HuH-7.5 (cell line): ENCODE data around the gene SLBP.

Experiments used
- DNase-seq: peaks from one replicate; pipeline ENCODE4 v3.0.0; 2011; ENCODE audit warnings: low spot score

The SLBP gene

DNA sequence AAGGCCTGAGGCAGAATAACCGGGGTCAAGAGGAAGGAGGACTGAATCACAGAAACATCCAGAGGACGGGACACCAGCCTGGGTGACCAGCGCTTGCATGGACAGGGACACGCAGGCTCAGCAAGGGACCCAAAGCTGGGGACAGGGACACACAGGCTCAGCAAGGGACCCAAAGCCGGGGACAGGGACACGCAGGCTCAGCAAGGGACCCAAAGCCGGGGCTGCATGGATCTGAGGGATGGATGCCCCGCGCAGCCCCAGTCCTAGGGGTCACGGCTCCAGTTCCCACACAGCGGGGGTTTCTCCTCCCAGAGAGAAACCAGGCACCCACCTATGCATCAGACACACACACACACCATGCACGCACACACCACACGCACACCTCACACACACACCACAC, 60.5 kb downstream of the SLBP start:
- DNase-seq, result no peak

DNA sequence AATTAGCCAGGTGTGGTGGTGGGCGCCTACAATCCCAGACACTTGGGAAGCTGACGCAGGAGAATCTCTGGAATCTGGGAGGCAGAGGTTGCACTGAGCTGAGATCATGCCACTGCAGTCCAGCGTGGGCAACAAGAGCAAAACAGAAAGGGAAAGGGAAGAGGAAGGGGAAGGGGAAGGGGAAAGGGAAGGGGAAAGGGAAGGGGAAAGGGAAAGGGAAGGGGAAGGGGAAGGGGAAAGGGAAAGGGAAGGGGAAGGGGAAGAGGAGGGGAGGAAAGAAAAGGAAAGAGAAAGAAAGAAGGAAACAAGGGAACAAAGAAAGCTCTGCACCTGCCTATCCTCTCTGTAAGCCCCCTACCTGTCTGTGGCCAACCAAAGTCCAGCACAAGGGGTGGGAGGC, 63.2 kb downstream of the SLBP start:
- no peak for DNase-seq

DNA sequence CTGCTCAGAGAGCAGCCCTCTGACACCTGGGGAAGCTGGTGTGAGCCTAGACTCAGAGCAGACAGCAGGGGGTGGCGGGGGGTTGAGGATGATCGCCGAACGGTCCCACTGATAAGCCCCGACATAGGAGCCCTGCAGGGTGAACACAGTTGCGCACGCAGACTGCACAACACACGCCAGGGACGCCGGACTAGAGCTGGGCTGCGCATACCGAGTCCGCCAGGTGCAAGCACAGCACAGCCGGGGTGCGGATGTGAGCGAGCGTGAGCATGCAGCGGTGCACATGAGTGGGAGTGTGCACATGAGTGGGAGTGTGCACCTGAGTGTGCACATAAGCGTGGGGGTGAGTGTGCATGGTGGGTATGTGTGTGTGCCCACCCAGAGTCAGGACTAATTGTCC, 64.7 kb downstream of the SLBP start:
- DNase-seq, result no peak

DNA sequence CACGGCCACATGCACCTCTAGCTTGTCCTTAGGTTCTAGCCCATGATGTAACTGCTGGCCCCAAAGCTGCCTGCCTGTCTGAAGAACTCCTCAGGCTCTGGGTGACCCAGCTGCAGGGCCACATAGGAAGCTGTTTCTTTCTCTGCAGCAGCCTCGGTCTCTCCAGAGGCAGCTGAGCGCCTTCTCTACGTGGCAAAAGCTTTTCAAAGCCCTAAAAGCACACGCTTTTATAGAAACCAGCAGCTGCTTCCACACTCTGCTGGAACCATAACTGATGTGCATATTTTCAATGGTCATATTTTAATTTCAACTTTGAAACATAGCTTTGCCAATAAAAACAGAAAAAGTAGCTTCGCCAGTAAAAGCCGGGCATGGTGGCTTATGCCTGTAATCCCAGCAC, 65.4 kb downstream of the SLBP start:
- no peak for DNase-seq

DNA sequence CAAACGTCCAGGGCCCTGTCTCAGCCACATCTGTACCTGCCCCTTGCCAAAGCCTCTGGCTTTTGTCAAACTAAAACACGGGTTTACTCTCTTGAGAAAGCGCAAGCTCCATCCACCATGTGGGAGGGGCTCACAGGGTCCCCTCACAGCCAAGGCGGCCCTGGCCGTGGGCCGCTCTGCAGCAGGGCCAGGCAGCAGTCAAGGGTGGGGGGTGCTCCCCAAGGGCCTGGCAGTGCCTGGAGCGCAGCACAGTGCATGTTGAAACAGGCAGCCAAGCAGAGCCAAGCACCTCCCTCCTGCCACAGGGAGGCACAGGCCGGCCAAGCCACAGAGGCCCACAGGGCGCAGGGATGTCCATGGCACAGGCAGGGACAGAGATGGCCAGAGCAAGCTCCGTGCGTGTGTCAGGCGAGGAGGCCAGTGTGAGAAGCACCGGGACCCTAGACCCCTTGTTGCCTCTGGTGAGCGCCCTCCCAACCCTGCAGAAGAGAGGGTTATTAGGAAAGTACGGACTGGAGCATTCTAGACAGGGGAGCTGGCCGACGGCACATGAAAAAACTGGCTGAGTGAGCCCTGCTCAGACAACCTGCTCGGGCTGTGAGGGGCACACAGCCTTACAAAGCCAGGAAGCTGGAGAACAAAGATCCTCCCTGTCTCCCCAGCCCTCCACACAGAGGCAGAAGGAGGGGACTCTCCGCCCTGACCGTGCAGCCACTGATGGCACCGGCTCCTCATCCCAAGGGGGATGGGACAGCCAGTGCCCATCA, 67.0 kb downstream of the SLBP start:
- DNase-seq, result no peak

DNA sequence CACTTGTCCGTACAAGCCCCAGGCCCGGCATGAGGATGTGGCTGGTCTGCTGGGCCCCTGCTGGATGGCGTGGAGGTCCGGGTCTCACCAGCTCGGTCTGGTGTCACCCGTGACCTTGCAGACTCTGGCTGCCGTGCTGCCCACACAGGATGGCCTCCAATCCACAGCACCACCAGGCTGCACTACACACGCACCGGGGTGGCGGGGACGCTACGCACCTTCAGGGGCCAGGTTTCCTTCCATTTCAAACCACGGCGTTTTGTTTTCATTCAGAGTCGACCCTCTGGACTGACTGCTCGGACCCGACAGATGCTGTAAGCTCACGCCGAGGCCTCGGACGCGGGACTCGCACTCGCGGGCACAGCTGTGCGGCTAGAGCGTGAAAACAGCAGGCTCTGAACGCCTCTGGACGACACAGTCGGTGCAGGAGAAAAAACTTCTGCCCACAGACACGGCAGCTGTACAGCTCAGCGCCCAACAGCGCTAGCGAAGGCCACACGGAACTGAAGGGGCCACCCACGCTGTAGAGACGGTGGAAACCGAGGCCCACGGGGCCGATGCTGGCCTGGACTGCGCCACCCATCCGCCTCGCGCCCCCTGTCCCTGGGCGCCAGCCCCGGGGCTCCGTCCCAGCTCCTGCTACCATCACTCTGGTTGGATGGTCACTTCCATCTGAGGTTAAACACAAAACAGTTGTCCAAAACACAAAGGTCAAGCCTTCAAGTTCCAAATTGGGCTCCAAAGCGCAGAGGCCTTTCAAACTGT, 68.0 kb downstream of the SLBP start:
- no peak for DNase-seq
